Nephron (organoid): ENCODE results near the gene MPPED1.

Experiments
- H3K27ac Mint-ChIP-seq, 3 experiments: 2 replicates each; pipeline ENCODE4 v1.8.0; 2020; ENCODE audit warnings: mixed read lengths in 3 of 3, mild to moderate bottlenecking in 2 of 3, moderate library complexity in 1 of 3
- H3K27me3 Mint-ChIP-seq: 2 replicates; pipeline ENCODE4 v1.8.0; 2021; ENCODE audit warnings: low read depth, mild to moderate bottlenecking, moderate library complexity, mixed read lengths
- H3K36me3 Mint-ChIP-seq: 2 replicates; pipeline ENCODE4 v1.8.0; 2020; ENCODE audit warnings: low read depth, mixed read lengths
- H3K4me1 Mint-ChIP-seq: 2 replicates; pipeline ENCODE4 v1.8.0; 2020; ENCODE audit warnings: mixed read lengths
- H3K4me3 Mint-ChIP-seq, 3 experiments: 2 replicates each; pipeline ENCODE4 v1.8.0; 2020; ENCODE audit warnings: mild to moderate bottlenecking in 3 of 3, mixed read lengths in 3 of 3, moderate library complexity in 2 of 3
- H3K9me3 Mint-ChIP-seq: 2 replicates; pipeline ENCODE4 v1.8.0; 2020; ENCODE audit warnings: mixed read lengths
- CTCF ChIP-seq, 3 experiments: fragments of 200-600 bp; sonication (generic); IDR thresholded peaks; one replicate each; pipeline ENCODE4 v1.5.0; 2021; ENCODE audit warnings: antibody characterized with exemption in 3 of 3; ENCODE audit not compliant: unreplicated experiment in 3 of 3

The MPPED1 gene

DNA sequence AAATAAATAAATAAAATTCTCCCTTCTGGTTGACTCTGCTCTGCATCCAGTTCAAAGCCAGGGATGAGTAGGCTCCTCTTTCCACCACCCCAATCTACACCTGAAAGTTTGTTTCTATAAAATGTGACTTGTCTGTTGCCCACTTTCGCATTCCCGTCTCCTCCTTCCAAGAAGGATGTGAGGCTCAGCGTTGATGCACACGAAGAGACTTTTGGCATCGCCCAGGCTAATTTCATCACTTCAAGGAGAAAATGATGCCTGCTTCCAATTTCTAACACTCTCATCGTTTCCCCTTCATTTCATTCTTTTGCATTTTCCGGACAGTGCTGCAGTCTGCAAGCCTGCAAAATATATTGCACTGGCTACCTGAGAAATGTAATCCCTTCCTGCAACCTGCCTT, 3.9 kb downstream of the MPPED1 start:
- peak overlapping the region in 2 of 3 experiments; percentile 34 to 54 for H3K4me3 Mint-ChIP-seq
- peaks cover 83% of the 10 kb centered on the region for H3K27me3 Mint-ChIP-seq
- H3K4me1 Mint-ChIP-seq: no peaks in the 10 kb centered on the region
- no peaks in the 10 kb centered on the region for H3K36me3 Mint-ChIP-seq
- no peak overlapping the region for H3K27ac Mint-ChIP-seq
- H3K9me3 Mint-ChIP-seq: peaks cover 4% of the 10 kb centered on the region
- no peak for TF ChIP-seq CTCF (IDR thresholded peaks at IDR 0.05; ENCODE audit: unreplicated experiment in 3 of 3)

GRCh38 chr22:43417555-43417954, 5.7 kb downstream of the MPPED1 start:
- Mint-ChIP-seq H3K36me3 (no peaks in the 10 kb centered on the region), H3K4me1 (no peaks in the 10 kb centered on the region), H3K4me3 (no peak overlapping the region), H3K27me3 (peaks cover 84% of the 10 kb centered on the region), H3K9me3 (peaks cover 4% of the 10 kb centered on the region), H3K27ac (no peak overlapping the region)
- no peak for TF ChIP-seq CTCF (IDR thresholded peaks at IDR 0.05; ENCODE audit: unreplicated experiment in 3 of 3)

- Mint-ChIP-seq H3K36me3 (no peaks in the 10 kb centered on the region), H3K27ac (no peak overlapping the region), H3K4me3 (no peak overlapping the region), H3K4me1 (no peaks in the 10 kb centered on the region), H3K27me3 (peaks cover 77% of the 10 kb centered on the region), H3K9me3 (peaks cover 4% of the 10 kb centered on the region)
- no peak for TF ChIP-seq CTCF (IDR thresholded peaks at IDR 0.05; ENCODE audit: unreplicated experiment in 3 of 3)
These were observed 6.4 kb downstream of the MPPED1 start for GRCh38 chr22:43418079-43418825.

GRCh38 chr22:43419371-43420080, 7.7 kb downstream of the MPPED1 start:
- no peak overlapping the region for H3K27ac Mint-ChIP-seq
- peaks cover 65% of the 10 kb centered on the region for H3K27me3 Mint-ChIP-seq
- TF ChIP-seq CTCF (IDR thresholded peaks at IDR 0.05; ENCODE audit: unreplicated experiment in 3 of 3): no peak
- H3K4me3 Mint-ChIP-seq: no peak overlapping the region
- H3K4me1 Mint-ChIP-seq: peaks cover 5% of the 10 kb centered on the region
- H3K9me3 Mint-ChIP-seq: peaks cover 4% of the 10 kb centered on the region
- H3K36me3 Mint-ChIP-seq: no peaks in the 10 kb centered on the region

DNA sequence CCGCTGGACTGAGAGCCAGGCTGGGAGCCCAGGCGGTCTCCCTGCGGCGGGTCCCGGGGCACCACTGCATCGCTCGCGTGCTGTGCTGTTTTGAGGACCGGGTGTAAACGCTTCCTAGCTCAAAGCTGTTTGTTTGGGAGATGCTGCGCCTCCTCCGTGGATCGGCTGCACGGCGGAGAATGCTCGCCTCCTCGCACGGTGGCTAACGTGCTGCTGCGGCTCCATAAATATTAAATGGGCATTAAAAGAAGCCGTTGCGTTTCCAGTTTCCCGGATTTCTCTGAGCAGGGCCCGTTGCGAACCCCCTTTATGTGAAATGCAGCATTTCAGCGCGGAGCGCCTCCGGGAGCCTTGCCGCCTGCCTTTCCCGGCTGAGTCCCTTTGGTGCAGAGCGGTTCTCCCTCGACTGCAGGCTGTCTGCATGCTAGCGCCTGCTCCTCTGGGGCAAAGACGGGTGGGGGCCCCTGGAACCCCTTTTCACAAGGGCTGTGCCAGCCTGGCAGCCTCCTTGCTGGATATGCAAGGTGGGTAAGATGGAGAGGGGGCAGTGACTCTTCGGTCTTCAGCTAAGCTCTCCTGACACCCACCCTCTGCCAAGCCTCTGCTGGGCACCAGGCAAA, 9.3 kb downstream of the MPPED1 start:
- no peaks in the 10 kb centered on the region for H3K9me3 Mint-ChIP-seq

More for the DNA sequence above, 9.3 kb downstream of the MPPED1 start:
- no peak overlapping the region for H3K4me3 Mint-ChIP-seq
- TF ChIP-seq CTCF (IDR thresholded peaks at IDR 0.05; ENCODE audit: unreplicated experiment in 3 of 3): no peak
- H3K27ac Mint-ChIP-seq: no peak overlapping the region
- no peaks in the 10 kb centered on the region for H3K36me3 Mint-ChIP-seq
- peaks cover 12% of the 10 kb centered on the region for H3K4me1 Mint-ChIP-seq
- peaks cover 48% of the 10 kb centered on the region for H3K27me3 Mint-ChIP-seq
